ENCODE measurements around the gene RPL27.

DNA sequence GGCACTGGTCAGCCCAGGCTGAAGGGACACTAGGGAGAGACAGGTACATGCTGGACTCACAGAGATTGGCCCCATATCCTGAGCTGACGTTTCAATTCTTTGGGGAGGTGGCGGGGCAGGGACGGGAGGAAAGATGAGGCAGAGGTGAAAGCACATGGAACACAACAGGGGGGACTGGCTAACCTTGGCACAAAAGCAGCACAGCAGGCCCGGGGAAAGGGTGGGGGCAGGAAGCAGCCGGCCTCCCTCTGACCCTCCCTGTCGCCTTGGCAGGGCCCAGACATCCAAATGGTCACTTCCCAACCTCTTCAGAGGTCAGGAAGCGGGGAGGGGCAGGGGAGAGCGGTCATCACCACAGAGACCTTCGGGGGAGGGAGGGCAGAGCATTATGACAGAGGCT lies 17.4 kb downstream of the RPL27 start:
- TF ChIP-seq, protein P1, sequence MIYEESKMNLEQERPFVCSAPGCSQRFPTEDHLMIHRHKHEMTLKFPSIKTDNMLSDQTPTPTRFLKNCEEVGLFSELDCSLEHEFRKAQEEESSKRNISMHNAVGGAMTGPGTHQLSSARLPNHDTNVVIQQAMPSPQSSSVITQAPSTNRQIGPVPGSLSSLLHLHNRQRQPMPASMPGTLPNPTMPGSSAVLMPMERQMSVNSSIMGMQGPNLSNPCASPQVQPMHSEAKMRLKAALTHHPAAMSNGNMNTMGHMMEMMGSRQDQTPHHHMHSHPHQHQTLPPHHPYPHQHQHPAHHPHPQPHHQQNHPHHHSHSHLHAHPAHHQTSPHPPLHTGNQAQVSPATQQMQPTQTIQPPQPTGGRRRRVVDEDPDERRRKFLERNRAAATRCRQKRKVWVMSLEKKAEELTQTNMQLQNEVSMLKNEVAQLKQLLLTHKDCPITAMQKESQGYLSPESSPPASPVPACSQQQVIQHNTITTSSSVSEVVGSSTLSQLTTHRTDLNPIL (CRISPR knock-in tag; IDR thresholded peaks at IDR 0.05; ENCODE audit: low read depth) = no peak
- TF ChIP-seq RARB (CRISPR knock-in tag; IDR thresholded peaks at IDR 0.05) (no peak), ZFP3 (CRISPR knock-in tag; IDR thresholded peaks at IDR 0.05) (no peak), TCF4 (CRISPR knock-in tag; IDR thresholded peaks at IDR 0.05; ENCODE audit: borderline replicate concordance) (no peak), PPARA (CRISPR knock-in tag; IDR thresholded peaks at IDR 0.05; ENCODE audit: borderline replicate concordance) (no peak), ZNF8 (CRISPR knock-in tag; IDR thresholded peaks at IDR 0.05) (no peak), ARNTL (CRISPR knock-in tag; IDR thresholded peaks at IDR 0.05; ENCODE audit: borderline replicate concordance, low read depth) (no peak), ISL1 (CRISPR knock-in tag; IDR thresholded peaks at IDR 0.05) (no peak), OSR1 (CRISPR knock-in tag; IDR thresholded peaks at IDR 0.05) (no peak)
- TF ChIP-seq, protein P2, sequence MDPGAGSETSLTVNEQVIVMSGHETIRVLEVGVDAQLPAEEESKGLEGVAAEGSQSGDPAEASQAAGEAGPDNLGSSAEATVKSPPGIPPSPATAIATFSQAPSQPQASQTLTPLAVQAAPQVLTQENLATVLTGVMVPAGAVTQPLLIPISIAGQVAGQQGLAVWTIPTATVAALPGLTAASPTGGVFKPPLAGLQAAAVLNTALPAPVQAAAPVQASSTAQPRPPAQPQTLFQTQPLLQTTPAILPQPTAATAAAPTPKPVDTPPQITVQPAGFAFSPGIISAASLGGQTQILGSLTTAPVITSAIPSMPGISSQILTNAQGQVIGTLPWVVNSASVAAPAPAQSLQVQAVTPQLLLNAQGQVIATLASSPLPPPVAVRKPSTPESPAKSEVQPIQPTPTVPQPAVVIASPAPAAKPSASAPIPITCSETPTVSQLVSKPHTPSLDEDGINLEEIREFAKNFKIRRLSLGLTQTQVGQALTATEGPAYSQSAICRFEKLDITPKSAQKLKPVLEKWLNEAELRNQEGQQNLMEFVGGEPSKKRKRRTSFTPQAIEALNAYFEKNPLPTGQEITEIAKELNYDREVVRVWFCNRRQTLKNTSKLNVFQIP (CRISPR knock-in tag; IDR thresholded peaks at IDR 0.05; ENCODE audit: borderline replicate concordance, low read depth) = no peak
- TF ChIP-seq, protein P3, sequence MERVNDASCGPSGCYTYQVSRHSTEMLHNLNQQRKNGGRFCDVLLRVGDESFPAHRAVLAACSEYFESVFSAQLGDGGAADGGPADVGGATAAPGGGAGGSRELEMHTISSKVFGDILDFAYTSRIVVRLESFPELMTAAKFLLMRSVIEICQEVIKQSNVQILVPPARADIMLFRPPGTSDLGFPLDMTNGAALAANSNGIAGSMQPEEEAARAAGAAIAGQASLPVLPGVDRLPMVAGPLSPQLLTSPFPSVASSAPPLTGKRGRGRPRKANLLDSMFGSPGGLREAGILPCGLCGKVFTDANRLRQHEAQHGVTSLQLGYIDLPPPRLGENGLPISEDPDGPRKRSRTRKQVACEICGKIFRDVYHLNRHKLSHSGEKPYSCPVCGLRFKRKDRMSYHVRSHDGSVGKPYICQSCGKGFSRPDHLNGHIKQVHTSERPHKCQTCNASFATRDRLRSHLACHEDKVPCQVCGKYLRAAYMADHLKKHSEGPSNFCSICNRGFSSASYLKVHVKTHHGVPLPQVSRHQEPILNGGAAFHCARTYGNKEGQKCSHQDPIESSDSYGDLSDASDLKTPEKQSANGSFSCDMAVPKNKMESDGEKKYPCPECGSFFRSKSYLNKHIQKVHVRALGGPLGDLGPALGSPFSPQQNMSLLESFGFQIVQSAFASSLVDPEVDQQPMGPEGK (CRISPR knock-in tag; IDR thresholded peaks at IDR 0.05; ENCODE audit: borderline replicate concordance) = no peak
